Prostate gland (tissue), 2 donors: Measurements from ENCODE around the gene TSLP. TPM values are rescaled to one million over a fixed set of nuclear protein-coding genes. Genes with fewer than 3 reads are reported as not detected.

Experiments used
- DNase-seq: peaks from one replicate; pipeline ENCODE4 v3.0.0-alpha.2; 2019; ENCODE audit warnings: low spot score
- H3K27ac ChIP-seq, 2 donors: fragments of 200-600 bp; sonication (generic); 2 replicates each; pipeline ENCODE4 v1.5.1; 2017 to 2019
- H3K27me3 ChIP-seq: fragments of 200-600 bp; sonication (generic); replicated peaks from 2 replicates; pipeline ENCODE4 v1.5.1; 2019; ENCODE audit not compliant: insufficient read depth
- H3K36me3 ChIP-seq, 2 donors: fragments of 200-600 bp; sonication (generic); 1 replicate in 1 of 2; 2 replicates in 1 of 2; pipeline versions ENCODE4 v1.5.1 to v1.8.1; 2017 to 2019
- H3K4me1 ChIP-seq: fragments of 200-600 bp; sonication (generic); replicated peaks from 2 replicates; pipeline ENCODE4 v1.5.1; 2019
- H3K4me3 ChIP-seq, 2 donors: fragments of 200-600 bp; sonication (generic); 2 replicates each; pipeline ENCODE4 v1.5.1; 2017 to 2019
- H3K9me3 ChIP-seq: fragments of 200-600 bp; sonication (generic); 2 replicates; pipeline ENCODE4 v1.5.1; 2017
- CTCF ChIP-seq, 4 experiments: fragments of 200-600 bp in 2 of 4; fragments of 450-650 bp in 2 of 4; sonication (generic) in 2 of 4; IDR thresholded peaks; 1 replicate in 3 of 4; 2 replicates in 1 of 4; pipeline ENCODE4 v1.5.1; 2016 to 2019; ENCODE audit warnings: antibody characterized with exemption in 4 of 4, mild to moderate bottlenecking in 2 of 4, moderate library complexity in 2 of 4
- POLR2AphosphoS5 ChIP-seq: sonication (generic); formaldehyde crosslinking; IDR thresholded peaks from one replicate; pipeline ENCODE4 v1.6.1; 2017; ENCODE audit warnings: antibody characterized with exemption
- WGBS: methylation state at CpG from one replicate; pipeline ENCODE4 v1.1.5; 2018; 5-methylcytosine and 5-hydroxymethylcytosine counted together
- intact Hi-C: fragments of 100-400 bp; cut with DNase I; formaldehyde crosslinking; loops from one replicate; pipeline ENCODE4 v1.14.2; 2022
- total RNA-seq, 2 donors: library from RNA; depleted of rRNA; stranded (reverse); fragments of >200 nt; gene quantifications; one replicate each; pipeline ENCODE4 v1.1.0, GENCODE V29; 2016

Gene TSLP
- total RNA-seq, 2 donors from 2014 or later, result 0.97 to 1.0 TPM

GRCh38 chr5:111126896-111127295 is 55.4 kb downstream of the TSLP start:
- H3K9me3 ChIP-seq, result no peaks in the 10 kb centered on the region
- H3K27me3 ChIP-seq, result no peaks in the 10 kb centered on the region
- 92% methylated on average over 3 of the region's 3 CpGs for WGBS
- intact Hi-C loops, result no loop called here
- H3K27ac ChIP-seq, result no peak overlapping the region
- DNase-seq, result no peak
- H3K4me3 ChIP-seq, result no peak overlapping the region
- H3K4me1 ChIP-seq, result no peaks in the 10 kb centered on the region
- no peaks in the 10 kb centered on the region for H3K36me3 ChIP-seq
- TF ChIP-seq POLR2AphosphoS5 (no peak), CTCF (IDR thresholded peaks at IDR 0.05) (no peak)

Other genes starting within 250 kb of the TSLP start
- 10 to 100 TPM; 21.0 to 22.4 TPM for gene WDR36, start 20.6 kb downstream of the TSLP start, total RNA-seq
- 10 to 100 TPM in 1 of 2 donors, 1 to 10 TPM in 1; 6.7 to 14.0 TPM for gene CAMK4, start 152.7 kb downstream of the TSLP start, total RNA-seq